ENCODE data around the gene IL20.
A peak's percentile ranks its signal among the peaks of the same experiment; 100 is the strongest.

IL20 gene

GRCh38 chr1:206854401-206855129, 10.9 kb upstream of the IL20 start:
- Histone ChIP-seq H3K4me3 (ENCODE audit: low read depth, low read length) (no peak overlapping the region), H3K27me3 (no peaks in the 10 kb centered on the region), H3K36me3 (no peaks in the 10 kb centered on the region), H3K9me3 (no peaks in the 10 kb centered on the region), H3K4me1 (no peaks in the 10 kb centered on the region)
- DNase-seq = no peak
- TF ChIP-seq CTCF (IDR thresholded peaks at IDR 0.05; ENCODE audit: low read depth, low read length) = no peak

GRCh38 chr1:206855859-206856258, 9.6 kb upstream of the IL20 start:
- Histone ChIP-seq H3K36me3 (no peaks in the 10 kb centered on the region), H3K27me3 (no peaks in the 10 kb centered on the region), H3K4me3 (ENCODE audit: low read depth, low read length) (no peak overlapping the region), H3K9me3 (no peaks in the 10 kb centered on the region), H3K4me1 (no peaks in the 10 kb centered on the region)
- TF ChIP-seq CTCF (IDR thresholded peaks at IDR 0.05; ENCODE audit: low read depth, low read length) = no peak
- no peak for DNase-seq

GRCh38 chr1:206856674-206857464, 8.6 kb upstream of the IL20 start:
- Histone ChIP-seq H3K27me3 (no peaks in the 10 kb centered on the region), H3K36me3 (no peaks in the 10 kb centered on the region), H3K4me3 (ENCODE audit: low read depth, low read length) (no peak overlapping the region), H3K4me1 (no peaks in the 10 kb centered on the region), H3K9me3 (no peaks in the 10 kb centered on the region)
- peak; percentile 33; the same call in 1 of the 2 replicates for TF ChIP-seq CTCF (IDR thresholded peaks at IDR 0.05; ENCODE audit: low read depth, low read length)
- no peak for DNase-seq

GRCh38 chr1:206859082-206859521, 6.3 kb upstream of the IL20 start:
- no peak for DNase-seq
- no peaks in the 10 kb centered on the region for H3K9me3 ChIP-seq
- H3K36me3 ChIP-seq = no peaks in the 10 kb centered on the region
- H3K27me3 ChIP-seq = no peaks in the 10 kb centered on the region; the same call in 1 of the 2 replicates
- no peak overlapping the region for H3K4me3 ChIP-seq (ENCODE audit: low read depth, low read length)
- no peak for TF ChIP-seq CTCF (IDR thresholded peaks at IDR 0.05; ENCODE audit: low read depth, low read length)
- H3K4me1 ChIP-seq = no peaks in the 10 kb centered on the region

GRCh38 chr1:206860165-206860564, 5.3 kb upstream of the IL20 start:
- H3K9me3 ChIP-seq = no peaks in the 10 kb centered on the region
- DNase-seq = no peak
- no peak for TF ChIP-seq CTCF (IDR thresholded peaks at IDR 0.05; ENCODE audit: low read depth, low read length)
- H3K4me1 ChIP-seq = no peaks in the 10 kb centered on the region
- H3K4me3 ChIP-seq (ENCODE audit: low read depth, low read length) = no peak overlapping the region
- H3K36me3 ChIP-seq = no peaks in the 10 kb centered on the region
- no peaks in the 10 kb centered on the region; the same call in 1 of the 2 replicates for H3K27me3 ChIP-seq

GRCh38 chr1:206863266-206863665, 2.2 kb upstream of the IL20 start:
- DNase-seq = no peak

More at GRCh38 chr1:206863266-206863665, 2.2 kb upstream of the IL20 start:
- Histone ChIP-seq H3K9me3 (no peaks in the 10 kb centered on the region), H3K4me3 (ENCODE audit: low read depth, low read length) (no peak overlapping the region), H3K36me3 (no peaks in the 10 kb centered on the region), H3K4me1 (no peaks in the 10 kb centered on the region), H3K27me3 (no peaks in the 10 kb centered on the region; the same call in 1 of the 2 replicates)
- no peak for TF ChIP-seq CTCF (IDR thresholded peaks at IDR 0.05; ENCODE audit: low read depth, low read length)
